Measurements from ENCODE around the gene WNT16. TPM values are rescaled to one million over a fixed set of nuclear protein-coding genes. Genes with fewer than 3 reads are reported as not detected.

Gene WNT16
- total and polyA plus RNA-seq, 2 experiments from 2014 or later: 0.45 to 0.73 TPM

GRCh38 chr7:121313220-121313792 lies 15.5 kb upstream of the WNT16 start (continued):
- TF ChIP-seq, protein P1, sequence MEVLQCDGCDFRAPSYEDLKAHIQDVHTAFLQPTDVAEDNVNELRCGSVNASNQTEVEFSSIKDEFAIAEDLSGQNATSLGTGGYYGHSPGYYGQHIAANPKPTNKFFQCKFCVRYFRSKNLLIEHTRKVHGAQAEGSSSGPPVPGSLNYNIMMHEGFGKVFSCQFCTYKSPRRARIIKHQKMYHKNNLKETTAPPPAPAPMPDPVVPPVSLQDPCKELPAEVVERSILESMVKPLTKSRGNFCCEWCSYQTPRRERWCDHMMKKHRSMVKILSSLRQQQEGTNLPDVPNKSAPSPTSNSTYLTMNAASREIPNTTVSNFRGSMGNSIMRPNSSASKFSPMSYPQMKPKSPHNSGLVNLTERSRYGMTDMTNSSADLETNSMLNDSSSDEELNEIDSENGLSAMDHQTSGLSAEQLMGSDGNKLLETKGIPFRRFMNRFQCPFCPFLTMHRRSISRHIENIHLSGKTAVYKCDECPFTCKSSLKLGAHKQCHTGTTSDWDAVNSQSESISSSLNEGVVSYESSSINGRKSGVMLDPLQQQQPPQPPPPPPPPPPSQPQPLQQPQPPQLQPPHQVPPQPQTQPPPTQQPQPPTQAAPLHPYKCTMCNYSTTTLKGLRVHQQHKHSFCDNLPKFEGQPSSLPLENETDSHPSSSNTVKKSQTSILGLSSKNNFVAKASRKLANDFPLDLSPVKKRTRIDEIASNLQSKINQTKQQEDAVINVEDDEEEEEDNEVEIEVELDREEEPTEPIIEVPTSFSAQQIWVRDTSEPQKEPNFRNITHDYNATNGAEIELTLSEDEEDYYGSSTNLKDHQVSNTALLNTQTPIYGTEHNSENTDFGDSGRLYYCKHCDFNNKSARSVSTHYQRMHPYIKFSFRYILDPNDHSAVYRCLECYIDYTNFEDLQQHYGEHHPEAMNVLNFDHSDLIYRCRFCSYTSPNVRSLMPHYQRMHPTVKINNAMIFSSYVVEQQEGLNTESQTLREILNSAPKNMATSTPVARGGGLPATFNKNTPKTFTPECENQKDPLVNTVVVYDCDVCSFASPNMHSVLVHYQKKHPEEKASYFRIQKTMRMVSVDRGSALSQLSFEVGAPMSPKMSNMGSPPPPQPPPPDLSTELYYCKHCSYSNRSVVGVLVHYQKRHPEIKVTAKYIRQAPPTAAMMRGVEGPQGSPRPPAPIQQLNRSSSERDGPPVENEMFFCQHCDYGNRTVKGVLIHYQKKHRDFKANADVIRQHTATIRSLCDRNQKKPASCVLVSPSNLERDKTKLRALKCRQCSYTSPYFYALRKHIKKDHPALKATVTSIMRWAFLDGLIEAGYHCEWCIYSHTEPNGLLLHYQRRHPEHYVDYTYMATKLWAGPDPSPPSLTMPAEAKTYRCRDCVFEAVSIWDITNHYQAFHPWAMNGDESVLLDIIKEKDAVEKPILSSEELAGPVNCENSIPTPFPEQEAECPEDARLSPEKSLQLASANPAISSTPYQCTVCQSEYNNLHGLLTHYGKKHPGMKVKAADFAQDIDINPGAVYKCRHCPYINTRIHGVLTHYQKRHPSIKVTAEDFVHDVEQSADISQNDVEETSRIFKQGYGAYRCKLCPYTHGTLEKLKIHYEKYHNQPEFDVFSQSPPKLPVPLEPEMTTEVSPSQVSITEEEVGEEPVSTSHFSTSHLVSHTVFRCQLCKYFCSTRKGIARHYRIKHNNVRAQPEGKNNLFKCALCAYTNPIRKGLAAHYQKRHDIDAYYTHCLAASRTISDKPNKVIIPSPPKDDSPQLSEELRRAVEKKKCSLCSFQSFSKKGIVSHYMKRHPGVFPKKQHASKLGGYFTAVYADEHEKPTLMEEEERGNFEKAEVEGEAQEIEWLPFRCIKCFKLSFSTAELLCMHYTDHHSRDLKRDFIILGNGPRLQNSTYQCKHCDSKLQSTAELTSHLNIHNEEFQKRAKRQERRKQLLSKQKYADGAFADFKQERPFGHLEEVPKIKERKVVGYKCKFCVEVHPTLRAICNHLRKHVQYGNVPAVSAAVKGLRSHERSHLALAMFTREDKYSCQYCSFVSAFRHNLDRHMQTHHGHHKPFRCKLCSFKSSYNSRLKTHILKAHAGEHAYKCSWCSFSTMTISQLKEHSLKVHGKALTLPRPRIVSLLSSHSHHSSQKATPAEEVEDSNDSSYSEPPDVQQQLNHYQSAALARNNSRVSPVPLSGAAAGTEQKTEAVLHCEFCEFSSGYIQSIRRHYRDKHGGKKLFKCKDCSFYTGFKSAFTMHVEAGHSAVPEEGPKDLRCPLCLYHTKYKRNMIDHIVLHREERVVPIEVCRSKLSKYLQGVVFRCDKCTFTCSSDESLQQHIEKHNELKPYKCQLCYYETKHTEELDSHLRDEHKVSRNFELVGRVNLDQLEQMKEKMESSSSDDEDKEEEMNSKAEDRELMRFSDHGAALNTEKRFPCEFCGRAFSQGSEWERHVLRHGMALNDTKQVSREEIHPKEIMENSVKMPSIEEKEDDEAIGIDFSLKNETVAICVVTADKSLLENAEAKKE (CRISPR knock-in tag; IDR thresholded peaks at IDR 0.05): no peak
- TF ChIP-seq ZNF331 (CRISPR knock-in tag; IDR thresholded peaks at IDR 0.05; ENCODE audit: low read depth) (no peak), EZH2phosphoT487 (IDR thresholded peaks at IDR 0.05; ENCODE audit: unreplicated experiment) (no peak), EZH2 (IDR thresholded peaks at IDR 0.05; ENCODE audit: low read depth, unreplicated experiment) (no peak)

- H3F3A ChIP-seq (replicated peaks; ENCODE audit: low read depth): no peaks in the 10 kb centered on the region
- H3K36me3 ChIP-seq (ENCODE audit: insufficient read depth): no peaks in the 10 kb centered on the region
- no peaks in the 10 kb centered on the region for H3K27me3 ChIP-seq (ENCODE audit: insufficient read depth)
- no peaks in the 10 kb centered on the region; the same call in 2 of the 3 replicates for H3K9me3 Mint-ChIP-seq
- no peak overlapping the region for H3K4me2 ChIP-seq
- no peak for TF ChIP-seq ETS1 (IDR thresholded peaks at IDR 0.05)
- no peak for TF ChIP-seq EZH2phosphoT487 (IDR thresholded peaks at IDR 0.05; ENCODE audit: unreplicated experiment)
- TF ChIP-seq, protein P2, sequence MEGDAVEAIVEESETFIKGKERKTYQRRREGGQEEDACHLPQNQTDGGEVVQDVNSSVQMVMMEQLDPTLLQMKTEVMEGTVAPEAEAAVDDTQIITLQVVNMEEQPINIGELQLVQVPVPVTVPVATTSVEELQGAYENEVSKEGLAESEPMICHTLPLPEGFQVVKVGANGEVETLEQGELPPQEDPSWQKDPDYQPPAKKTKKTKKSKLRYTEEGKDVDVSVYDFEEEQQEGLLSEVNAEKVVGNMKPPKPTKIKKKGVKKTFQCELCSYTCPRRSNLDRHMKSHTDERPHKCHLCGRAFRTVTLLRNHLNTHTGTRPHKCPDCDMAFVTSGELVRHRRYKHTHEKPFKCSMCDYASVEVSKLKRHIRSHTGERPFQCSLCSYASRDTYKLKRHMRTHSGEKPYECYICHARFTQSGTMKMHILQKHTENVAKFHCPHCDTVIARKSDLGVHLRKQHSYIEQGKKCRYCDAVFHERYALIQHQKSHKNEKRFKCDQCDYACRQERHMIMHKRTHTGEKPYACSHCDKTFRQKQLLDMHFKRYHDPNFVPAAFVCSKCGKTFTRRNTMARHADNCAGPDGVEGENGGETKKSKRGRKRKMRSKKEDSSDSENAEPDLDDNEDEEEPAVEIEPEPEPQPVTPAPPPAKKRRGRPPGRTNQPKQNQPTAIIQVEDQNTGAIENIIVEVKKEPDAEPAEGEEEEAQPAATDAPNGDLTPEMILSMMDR (conservative IDR thresholded peaks at IDR 0.05; ENCODE audit: low read depth in 2 of 2): no peak
- no peak for TF ChIP-seq REST (IDR thresholded peaks at IDR 0.05; ENCODE audit: unreplicated experiment)
- no peak for TF ChIP-seq EZH2 (IDR thresholded peaks at IDR 0.05; ENCODE audit: low read depth, unreplicated experiment)
- no peak for TF ChIP-seq NANOG (IDR thresholded peaks at IDR 0.05; ENCODE audit: borderline replicate concordance)
- no peak for TF ChIP-seq STAT1 (IDR thresholded peaks at IDR 0.05; ENCODE audit: unreplicated experiment)
- no peak for TF ChIP-seq ZNF114 (CRISPR knock-in tag; IDR thresholded peaks at IDR 0.05)
- peak overlapping the region; percentile 47 for H2AFZ ChIP-seq
- H3K27ac ChIP-seq (ENCODE audit: low read depth): no peak overlapping the region
- no peak for DNase-seq (ENCODE audit: low spot score)
- no peak for ATAC-seq
- H3K4me1 ChIP-seq (ENCODE audit: insufficient read depth): no peaks in the 10 kb centered on the region
- peaks cover 4% of the 10 kb centered on the region for H3K27me3 Mint-ChIP-seq (ENCODE audit: insufficient read depth, low read depth, poor library complexity)
- H3K4me3 ChIP-seq: no peak overlapping the region
- no peaks in the 10 kb centered on the region for H3K36me3 Mint-ChIP-seq (ENCODE audit: low read depth)
- no peaks in the 10 kb centered on the region for H3K79me2 ChIP-seq (replicated peaks; ENCODE audit: insufficient read depth)
- no peak overlapping the region for H3K27ac Mint-ChIP-seq
- no peak overlapping the region for H3K4me3 Mint-ChIP-seq
- no peaks in the 10 kb centered on the region; the same call in 1 of the 3 replicates for H3K4me1 Mint-ChIP-seq
- H3K9me2 ChIP-seq (ENCODE audit: insufficient read depth): 0 out of 2 replicates have a peak, but pooled peaks cover 5% of the 10 kb centered on the region
- H4K20me1 ChIP-seq (replicated peaks; ENCODE audit: insufficient read depth): no peaks in the 10 kb centered on the region
Measured at GRCh38 chr7:121313793-121314676, 14.8 kb upstream of the WNT16 start.
